AG04449 (cell line): Measurements from ENCODE around the gene SPRYD7.

Experiments
- CTCF ChIA-PET: fragments of 350-600 bp; formaldehyde crosslinking; extraction: SDS; loops from one replicate; lab custom pipeline; 2021; ENCODE audit warnings: antibody characterized with exemption; lab: Yijun Ruan, JAX
- POLR2A ChIA-PET: fragments of 400-600, 350-600 bp; formaldehyde crosslinking; extraction: SDS; loops from one replicate; lab custom pipeline; 2020; ENCODE audit warnings: antibody characterized with exemption, inconsistent platforms; lab: Yijun Ruan, JAX
- DNase-seq: peaks from one replicate; pipeline ENCODE4 v3.0.0-alpha.2; 2010; ENCODE audit warnings: low read depth, low spot score
- H3K4me3 ChIP-seq: 2 replicates; pipeline ENCODE4 v1.5.1; 2011; ENCODE audit warnings: low read depth, mild to moderate bottlenecking, control low read depth, low read length
- TF ChIP-seq, protein P1 (sequence below): IDR thresholded peaks from one replicate; pipeline ENCODE4 v1.5.1; 2011; ENCODE audit warnings: mild to moderate bottlenecking, moderate library complexity, low read length, control low read depth, inconsistent platforms; ENCODE audit not compliant: insufficient read depth; ENCODE audit errors: missing control alignments

The SPRYD7 gene

DNA sequence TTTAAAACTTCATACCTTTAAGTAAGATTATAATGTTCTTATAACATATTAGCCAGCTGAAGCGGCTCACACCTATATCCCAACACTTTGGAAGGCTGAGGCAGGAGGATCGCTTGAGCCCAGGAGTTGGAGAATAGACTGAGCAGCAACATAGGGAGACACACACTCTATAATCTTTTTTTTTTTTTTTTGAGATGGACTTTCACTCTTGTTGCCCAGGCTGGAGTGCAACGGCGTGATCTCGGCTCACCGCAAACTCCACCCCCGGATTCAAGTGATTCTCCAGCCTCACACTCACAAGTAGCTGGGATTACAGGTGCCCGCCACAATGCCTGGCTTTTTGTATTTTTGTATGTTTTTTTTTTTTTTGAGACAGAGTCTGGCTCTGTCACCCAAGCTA lies 37.3 kb downstream of the SPRYD7 start:
- no peak overlapping the region for H3K4me3 ChIP-seq
- ChIA-PET CTCF (interaction anchor here (0.7 kb wide), 1 partner anchor 292 kb away, joined by 3 read pairs; no protein-coding TSS in a partner anchor), POLR2A (no interaction called here)
- TF ChIP-seq, protein P1, sequence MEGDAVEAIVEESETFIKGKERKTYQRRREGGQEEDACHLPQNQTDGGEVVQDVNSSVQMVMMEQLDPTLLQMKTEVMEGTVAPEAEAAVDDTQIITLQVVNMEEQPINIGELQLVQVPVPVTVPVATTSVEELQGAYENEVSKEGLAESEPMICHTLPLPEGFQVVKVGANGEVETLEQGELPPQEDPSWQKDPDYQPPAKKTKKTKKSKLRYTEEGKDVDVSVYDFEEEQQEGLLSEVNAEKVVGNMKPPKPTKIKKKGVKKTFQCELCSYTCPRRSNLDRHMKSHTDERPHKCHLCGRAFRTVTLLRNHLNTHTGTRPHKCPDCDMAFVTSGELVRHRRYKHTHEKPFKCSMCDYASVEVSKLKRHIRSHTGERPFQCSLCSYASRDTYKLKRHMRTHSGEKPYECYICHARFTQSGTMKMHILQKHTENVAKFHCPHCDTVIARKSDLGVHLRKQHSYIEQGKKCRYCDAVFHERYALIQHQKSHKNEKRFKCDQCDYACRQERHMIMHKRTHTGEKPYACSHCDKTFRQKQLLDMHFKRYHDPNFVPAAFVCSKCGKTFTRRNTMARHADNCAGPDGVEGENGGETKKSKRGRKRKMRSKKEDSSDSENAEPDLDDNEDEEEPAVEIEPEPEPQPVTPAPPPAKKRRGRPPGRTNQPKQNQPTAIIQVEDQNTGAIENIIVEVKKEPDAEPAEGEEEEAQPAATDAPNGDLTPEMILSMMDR, result no peak
- DNase-seq, result no peak

DNA sequence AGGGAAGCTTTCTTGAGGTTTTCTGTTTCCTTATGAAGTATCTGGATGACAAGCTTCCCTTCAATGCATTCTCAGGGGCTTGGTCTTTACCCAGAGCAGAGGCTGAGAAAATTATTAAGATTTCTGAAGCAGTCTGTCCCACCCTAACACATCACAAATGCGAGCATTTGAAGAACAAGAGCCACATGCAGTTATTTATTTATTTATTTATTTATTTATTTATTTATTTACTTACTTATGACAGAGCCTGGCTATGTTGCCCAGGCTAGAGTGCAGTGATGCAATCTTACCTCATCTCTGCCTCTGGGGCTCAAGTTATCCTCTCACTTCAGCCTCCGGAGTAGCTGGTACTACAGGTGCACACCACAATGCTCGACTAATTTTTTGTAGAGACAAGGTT lies 38.4 kb downstream of the SPRYD7 start:
- ChIA-PET POLR2A (no interaction called here), CTCF (no interaction called here)
- no peak for DNase-seq
- no peak overlapping the region for H3K4me3 ChIP-seq
- TF ChIP-seq, protein P1, result no peak

DNA sequence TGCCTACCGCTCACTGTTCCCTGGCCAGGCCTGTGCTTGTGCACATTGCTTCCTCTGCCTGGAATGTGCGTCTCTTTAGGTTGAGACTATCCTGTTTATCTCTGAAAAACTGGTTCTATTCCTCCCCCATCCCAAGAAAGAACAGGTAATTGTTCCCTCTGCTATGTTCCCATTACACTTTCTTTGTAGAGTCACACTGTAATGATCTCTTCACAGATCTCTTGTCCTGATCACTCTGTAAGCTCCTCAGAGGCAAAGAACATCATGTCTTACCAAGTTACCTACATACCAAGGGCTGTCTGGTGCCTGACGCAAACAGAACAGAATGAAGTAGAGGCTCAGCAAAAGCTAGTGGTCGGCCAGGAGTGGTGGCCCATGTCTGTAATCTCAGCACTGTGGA lies 40.3 kb downstream of the SPRYD7 start:
- CTCF ChIA-PET, result interaction anchor here (0.8 to 2.2 kb wide), 2 partner anchors 41 to 49 kb away, joined by 3 to 5 read pairs; partner anchors contain the start of gene SPRYD7

DNA sequence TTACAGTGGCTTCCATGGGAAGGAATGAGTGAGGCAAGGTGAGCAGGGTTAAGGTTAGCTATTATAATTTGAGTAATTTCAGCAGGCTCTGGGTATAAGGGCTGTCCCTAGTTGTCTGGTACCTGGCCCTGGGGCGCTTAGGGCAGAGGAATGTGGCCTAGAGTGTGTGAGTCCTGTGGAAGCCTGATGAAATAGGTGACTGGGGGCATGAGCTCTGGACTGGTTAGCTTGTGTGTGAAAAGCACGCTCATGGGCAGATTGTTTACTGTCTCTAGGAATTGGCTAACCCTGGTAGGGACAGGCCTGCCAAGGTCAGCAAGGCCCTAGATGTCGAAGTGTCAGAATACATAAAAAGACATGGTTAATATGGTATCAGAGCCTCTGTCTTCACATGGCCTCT lies 42.5 kb downstream of the SPRYD7 start:
- no peak overlapping the region for H3K4me3 ChIP-seq
- ChIA-PET POLR2A (no interaction called here), CTCF (no interaction called here)
- no peak for DNase-seq
- TF ChIP-seq, protein P1, result no peak

More for the DNA sequence above, 40.3 kb downstream of the SPRYD7 start:
- no peak overlapping the region for H3K4me3 ChIP-seq
- DNase-seq, result no peak
- TF ChIP-seq, protein P1, result no peak
- POLR2A ChIA-PET, result no interaction called here

DNA sequence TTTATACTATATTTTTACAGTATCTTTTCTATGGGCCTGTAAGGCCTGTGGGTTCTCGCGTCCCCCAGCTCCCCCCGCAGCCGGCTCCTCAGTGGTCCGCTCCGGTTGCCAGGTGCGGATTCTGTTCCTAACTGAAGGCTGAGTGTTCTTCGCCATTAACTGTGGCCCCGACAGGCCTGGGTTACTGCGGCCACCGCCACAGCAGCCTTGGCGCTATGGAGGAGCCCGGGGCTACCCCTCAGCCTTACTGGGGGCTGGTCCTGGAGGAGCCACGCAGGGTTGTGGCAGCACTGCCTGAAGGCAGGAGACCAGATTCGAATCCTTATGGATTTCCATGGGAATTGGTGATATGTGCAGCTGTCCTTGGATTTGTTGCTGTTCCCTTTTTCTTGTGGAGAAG lies 45.8 kb downstream of the SPRYD7 start:
- TF ChIP-seq, protein P1, result no peak
- ChIA-PET CTCF (no interaction called here), POLR2A (no interaction called here)
- DNase-seq, result no peak
- H3K4me3 ChIP-seq, result no peak overlapping the region

DNA sequence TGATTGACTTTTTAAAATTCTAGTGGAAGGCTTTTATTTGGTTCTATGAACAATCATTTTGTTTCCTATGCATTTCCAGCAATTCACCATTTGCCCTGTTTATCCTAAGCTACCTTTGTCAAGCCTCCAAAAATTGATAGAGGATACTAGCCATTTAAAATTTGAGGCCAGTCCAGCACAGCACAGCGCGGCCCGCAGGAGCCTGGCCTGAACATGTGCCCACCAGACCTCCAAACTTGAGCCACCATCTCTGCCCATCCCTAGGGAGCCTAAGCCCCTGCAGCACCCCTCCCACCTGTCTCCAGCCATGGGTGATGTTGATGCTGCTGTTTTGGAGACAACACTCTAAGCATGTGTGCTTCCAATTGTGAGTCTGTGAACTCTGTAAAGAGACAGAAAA lies 57.5 kb downstream of the SPRYD7 start:
- ChIA-PET POLR2A (no interaction called here), CTCF (interaction anchor here (1.2 kb wide), 1 partner anchor 16 kb away, joined by 3 read pairs; no protein-coding TSS in a partner anchor)
- TF ChIP-seq, protein P1, result no peak
- no peak for DNase-seq
- H3K4me3 ChIP-seq, result no peak overlapping the region
